DND-41 (cell line): ENCODE results near the gene GREM2.

ENCODE experiments used
- ATAC-seq: fragments of 200-7000 bp; cut with Tn5 transposase; 3 replicates; pipeline ENCODE4 v1.9.1; 2021; ENCODE audit warnings: low read depth; ENCODE audit not compliant: insufficient read depth
- DNase-seq: peaks from one replicate; pipeline ENCODE4 v3.0.0-alpha.2; 2020
- H2AFZ ChIP-seq: 2 replicates; pipeline ENCODE4 v1.6.0; 2012; ENCODE audit warnings: low read depth, low read length
- H3K27ac ChIP-seq: 2 replicates; pipeline ENCODE4 v1.5.1; 2012; ENCODE audit warnings: low read length, inconsistent platforms
- H3K27me3 ChIP-seq: fragments of 200-600 bp; sonication (generic); 2 replicates; pipeline ENCODE4 v1.6.0; 2012; ENCODE audit warnings: low read length, mild to moderate bottlenecking, inconsistent platforms; ENCODE audit not compliant: insufficient read depth, poor library complexity
- H3K36me3 ChIP-seq: 2 replicates; pipeline ENCODE4 v1.5.1; 2012; ENCODE audit warnings: low read length, inconsistent platforms; ENCODE audit not compliant: insufficient read depth
- H3K4me1 ChIP-seq: 2 replicates; pipeline ENCODE4 v1.5.1; 2012; ENCODE audit warnings: mild to moderate bottlenecking, low read length; ENCODE audit not compliant: insufficient read depth
- H3K4me2 ChIP-seq: 2 replicates; pipeline ENCODE4 v1.6.0; 2012; ENCODE audit warnings: mild to moderate bottlenecking, moderate library complexity, low read length, inconsistent platforms; ENCODE audit not compliant: insufficient read depth
- H3K4me3 ChIP-seq, 2 experiments: fragments of 200-600 bp in 1 of 2; shearing (Covaris generic) in 1 of 2; 2 replicates each; pipeline ENCODE4 v1.5.1; 2012 to 2016; ENCODE audit warnings: inconsistent platforms in 2 of 2, low read length in 2 of 2, mild to moderate bottlenecking in 2 of 2, low read depth in 1 of 2, moderate library complexity in 1 of 2
- H3K79me2 ChIP-seq: 2 replicates; pipeline ENCODE4 v1.6.0; 2012; ENCODE audit warnings: low read length, inconsistent platforms; ENCODE audit not compliant: insufficient read depth
- H3K9ac ChIP-seq: 2 replicates; pipeline ENCODE4 v1.6.0; 2012; ENCODE audit warnings: low read depth, mild to moderate bottlenecking, inconsistent platforms, low read length, moderate library complexity
- H3K9me3 ChIP-seq: 2 replicates; pipeline ENCODE4 v1.5.1; 2012; ENCODE audit warnings: low read length, moderate library complexity, mild to moderate bottlenecking, inconsistent platforms; ENCODE audit not compliant: insufficient read depth, severe bottlenecking
- H4K20me1 ChIP-seq: 2 replicates; pipeline ENCODE4 v1.6.0; 2012; ENCODE audit warnings: low read length; ENCODE audit not compliant: insufficient read depth
- EZH2 ChIP-seq: IDR thresholded peaks from 3 replicates; pipeline ENCODE4 v1.6.1; 2012; ENCODE audit warnings: borderline replicate concordance, low read depth, mild to moderate bottlenecking, moderate library complexity, low read length, inconsistent platforms; ENCODE audit not compliant: severe bottlenecking
- TF ChIP-seq, protein P1 (sequence below): IDR thresholded peaks from 2 replicates; pipeline ENCODE4 v1.5.1; 2012; ENCODE audit warnings: borderline replicate concordance, low read length, moderate library complexity, mild to moderate bottlenecking; ENCODE audit not compliant: poor library complexity, severe bottlenecking; ENCODE audit errors: extremely low read depth

Gene GREM2

DNA sequence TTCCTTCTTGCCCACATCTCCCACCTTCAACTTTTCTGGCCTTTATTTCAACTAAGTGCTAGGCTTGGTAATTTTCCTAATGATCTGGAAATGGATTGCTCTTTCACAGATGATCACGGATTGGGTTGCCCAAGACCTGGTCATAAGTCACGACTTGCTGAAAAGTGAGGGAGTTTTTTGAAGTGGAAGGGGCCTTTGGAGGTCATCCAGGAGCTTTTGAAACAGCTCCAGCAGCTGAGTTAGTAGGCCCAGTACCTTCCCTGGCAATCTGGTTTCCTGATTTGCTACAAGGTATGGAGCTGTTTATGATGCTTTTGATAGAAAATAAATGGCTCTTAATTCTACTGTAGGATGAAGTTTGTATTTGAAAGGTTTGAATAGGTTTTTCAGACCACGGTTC lies 20.4 kb downstream of the GREM2 start:
- no peaks in the 10 kb centered on the region for H3K27me3 ChIP-seq
- ATAC-seq (no peak), DNase-seq (no peak)
- H2AFZ ChIP-seq, result no peak overlapping the region
- no peaks in the 10 kb centered on the region for H3K9me3 ChIP-seq
- no peaks in the 10 kb centered on the region for H4K20me1 ChIP-seq
- TF ChIP-seq, protein P1, sequence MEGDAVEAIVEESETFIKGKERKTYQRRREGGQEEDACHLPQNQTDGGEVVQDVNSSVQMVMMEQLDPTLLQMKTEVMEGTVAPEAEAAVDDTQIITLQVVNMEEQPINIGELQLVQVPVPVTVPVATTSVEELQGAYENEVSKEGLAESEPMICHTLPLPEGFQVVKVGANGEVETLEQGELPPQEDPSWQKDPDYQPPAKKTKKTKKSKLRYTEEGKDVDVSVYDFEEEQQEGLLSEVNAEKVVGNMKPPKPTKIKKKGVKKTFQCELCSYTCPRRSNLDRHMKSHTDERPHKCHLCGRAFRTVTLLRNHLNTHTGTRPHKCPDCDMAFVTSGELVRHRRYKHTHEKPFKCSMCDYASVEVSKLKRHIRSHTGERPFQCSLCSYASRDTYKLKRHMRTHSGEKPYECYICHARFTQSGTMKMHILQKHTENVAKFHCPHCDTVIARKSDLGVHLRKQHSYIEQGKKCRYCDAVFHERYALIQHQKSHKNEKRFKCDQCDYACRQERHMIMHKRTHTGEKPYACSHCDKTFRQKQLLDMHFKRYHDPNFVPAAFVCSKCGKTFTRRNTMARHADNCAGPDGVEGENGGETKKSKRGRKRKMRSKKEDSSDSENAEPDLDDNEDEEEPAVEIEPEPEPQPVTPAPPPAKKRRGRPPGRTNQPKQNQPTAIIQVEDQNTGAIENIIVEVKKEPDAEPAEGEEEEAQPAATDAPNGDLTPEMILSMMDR, result no peak
- TF ChIP-seq EZH2, result no peak
- H3K4me3 ChIP-seq, result no peak overlapping the region
- H3K79me2 ChIP-seq, result no peaks in the 10 kb centered on the region
- no peaks in the 10 kb centered on the region for H3K36me3 ChIP-seq
- H3K4me2 ChIP-seq, result no peak overlapping the region
- no peak overlapping the region for H3K9ac ChIP-seq
- H3K27ac ChIP-seq, result no peak overlapping the region
- H3K4me1 ChIP-seq, result no peaks in the 10 kb centered on the region

DNA sequence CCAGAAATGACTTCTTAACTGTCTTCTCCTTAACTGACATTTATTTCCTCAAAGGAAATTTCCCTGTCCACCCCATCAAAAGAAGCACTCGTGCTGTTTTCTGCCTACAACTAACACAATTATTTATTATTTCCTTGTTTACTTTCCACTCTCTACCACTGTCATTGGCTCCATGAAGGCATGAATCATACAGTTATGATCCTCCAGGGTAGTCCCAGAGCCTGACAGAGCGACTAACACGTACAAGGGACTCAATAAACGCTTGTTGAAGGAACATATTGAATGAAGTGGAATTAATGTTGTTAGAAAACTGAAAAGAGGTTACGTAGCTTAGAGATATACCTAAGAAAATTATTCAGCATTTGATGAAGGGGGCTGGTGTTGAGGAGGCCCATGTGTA lies 20.9 kb downstream of the GREM2 start:
- DNase-seq (no peak), ATAC-seq (no peak)
- Histone ChIP-seq H3K4me3 (no peak overlapping the region), H3K4me1 (no peaks in the 10 kb centered on the region), H4K20me1 (no peaks in the 10 kb centered on the region), H3K9ac (no peak overlapping the region), H2AFZ (no peak overlapping the region), H3K36me3 (no peaks in the 10 kb centered on the region), H3K27ac (no peak overlapping the region), H3K9me3 (no peaks in the 10 kb centered on the region), H3K79me2 (no peaks in the 10 kb centered on the region), H3K27me3 (no peaks in the 10 kb centered on the region), H3K4me2 (no peak overlapping the region)
- TF ChIP-seq, protein P1, result no peak
- no peak for TF ChIP-seq EZH2

DNA sequence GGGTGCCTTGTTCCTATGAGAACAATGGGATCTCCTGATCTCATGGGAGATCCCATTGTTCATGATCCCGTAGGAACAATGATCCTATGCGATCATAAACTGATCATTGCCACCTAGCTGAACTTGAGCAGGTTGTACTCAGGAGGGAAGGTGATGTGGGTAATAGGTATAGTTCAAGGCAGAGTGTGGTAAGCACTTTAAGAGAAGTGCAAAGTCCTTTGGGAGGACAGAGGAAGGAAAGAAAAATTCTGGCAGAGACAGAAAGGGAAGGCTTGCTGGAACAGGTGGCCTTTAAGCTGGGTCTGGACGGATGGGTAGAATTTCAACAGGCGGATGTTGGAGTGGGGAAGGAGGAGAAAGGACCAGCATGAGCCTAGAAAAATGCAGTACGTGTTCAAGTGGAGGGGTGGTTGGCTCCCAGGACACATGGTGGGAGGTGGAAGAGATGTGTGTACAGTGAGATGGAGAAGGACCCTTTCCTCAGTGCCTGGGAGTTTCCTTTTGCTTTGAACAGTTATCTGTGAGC lies 22.3 kb downstream of the GREM2 start:
- Histone ChIP-seq H3K4me3 (no peak overlapping the region), H3K9ac (no peak overlapping the region), H3K4me2 (no peak overlapping the region), H3K36me3 (no peaks in the 10 kb centered on the region), H3K4me1 (no peaks in the 10 kb centered on the region), H3K27me3 (no peaks in the 10 kb centered on the region), H4K20me1 (no peaks in the 10 kb centered on the region), H3K9me3 (no peaks in the 10 kb centered on the region), H3K27ac (no peak overlapping the region), H2AFZ (no peak overlapping the region), H3K79me2 (no peaks in the 10 kb centered on the region)
- no peak for ATAC-seq
- no peak for DNase-seq
- TF ChIP-seq, protein P1, result no peak
- no peak for TF ChIP-seq EZH2

DNA sequence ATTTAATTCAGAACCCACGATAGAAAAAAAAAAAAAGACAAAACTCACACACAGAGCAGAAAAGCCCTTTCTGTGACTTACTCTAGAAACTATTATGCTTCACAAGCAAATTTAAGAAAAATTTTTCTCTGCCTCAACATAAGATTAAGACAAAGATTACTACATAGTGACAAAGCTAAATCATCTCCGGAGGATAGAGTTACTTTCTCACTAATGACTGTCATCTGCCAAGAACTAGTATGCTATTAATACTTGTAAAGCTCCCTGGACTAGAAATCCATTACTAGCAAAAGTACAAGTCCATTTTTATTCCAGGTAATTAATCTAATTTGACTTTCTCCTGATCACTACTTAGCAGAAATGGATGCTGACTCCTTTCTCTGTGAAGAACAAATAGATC lies 25.9 kb downstream of the GREM2 start:
- H4K20me1 ChIP-seq, result no peaks in the 10 kb centered on the region
- no peak overlapping the region for H3K4me3 ChIP-seq
- H3K4me1 ChIP-seq, result no peaks in the 10 kb centered on the region
- no peak for TF ChIP-seq EZH2
- TF ChIP-seq, protein P1, result no peak
- H3K79me2 ChIP-seq, result no peaks in the 10 kb centered on the region
- no peak overlapping the region for H3K9ac ChIP-seq
- no peak for ATAC-seq
- no peaks in the 10 kb centered on the region for H3K9me3 ChIP-seq
- no peak for DNase-seq
- no peaks in the 10 kb centered on the region for H3K27me3 ChIP-seq
- H3K27ac ChIP-seq, result no peak overlapping the region
- H3K36me3 ChIP-seq, result no peaks in the 10 kb centered on the region
- H3K4me2 ChIP-seq, result no peak overlapping the region
- H2AFZ ChIP-seq, result no peak overlapping the region
